NCI-H2171 (cell line): Measurements from ENCODE around the gene CDC37L1.

Experiments
- DNase-seq: peaks from one replicate; lab custom pipeline; 2025; lab: John Stamatoyannopoulos, UW

The CDC37L1 gene

GRCh38 chr9:4668604-4669003, 10.8 kb upstream of the CDC37L1 start:
- DNase-seq = no peak

GRCh38 chr9:4669890-4670289, 9.5 kb upstream of the CDC37L1 start:
- DNase-seq = no peak

- DNase-seq = no peak
These were observed 8.8 kb upstream of the CDC37L1 start for GRCh38 chr9:4670591-4670990.

- DNase-seq = no peak
These were observed 7.6 kb upstream of the CDC37L1 start for GRCh38 chr9:4671737-4672136.

GRCh38 chr9:4674783-4675182, 4.6 kb upstream of the CDC37L1 start:
- no peak for DNase-seq

GRCh38 chr9:4677392-4677791, 2.0 kb upstream of the CDC37L1 start:
- DNase-seq = no peak

- DNase-seq = peak; percentile 41
These were observed 596 bp upstream of the CDC37L1 start for GRCh38 chr9:4678679-4679267.

GRCh38 chr9:4680173-4680525, 780 bp downstream of the CDC37L1 start:
- no peak for DNase-seq

GRCh38 chr9:4680750-4681149, 1.4 kb downstream of the CDC37L1 start:
- no peak for DNase-seq

GRCh38 chr9:4684820-4685219, 5.5 kb downstream of the CDC37L1 start:
- no peak for DNase-seq

- DNase-seq = no peak
These were observed 6.7 kb downstream of the CDC37L1 start for GRCh38 chr9:4686112-4686511.

GRCh38 chr9:4686584-4686983, 7.2 kb downstream of the CDC37L1 start:
- no peak for DNase-seq

GRCh38 chr9:4689021-4689420, 9.7 kb downstream of the CDC37L1 start:
- no peak for DNase-seq

- no peak for DNase-seq
These were observed 10.3 kb downstream of the CDC37L1 start for GRCh38 chr9:4689687-4690104.

- DNase-seq = no peak
These were observed 10.8 kb downstream of the CDC37L1 start for GRCh38 chr9:4690144-4690543.

- DNase-seq = no peak
These were observed 12.4 kb downstream of the CDC37L1 start for GRCh38 chr9:4691795-4692194.

- no peak for DNase-seq
These were observed 20.7 kb downstream of the CDC37L1 start for GRCh38 chr9:4700091-4700490.

GRCh38 chr9:4700932-4701331, 21.6 kb downstream of the CDC37L1 start:
- DNase-seq = no peak

GRCh38 chr9:4701526-4701925, 22.2 kb downstream of the CDC37L1 start:
- no peak for DNase-seq

GRCh38 chr9:4704129-4704528, 24.8 kb downstream of the CDC37L1 start:
- no peak for DNase-seq

GRCh38 chr9:4706021-4706420, 26.7 kb downstream of the CDC37L1 start:
- DNase-seq = no peak

GRCh38 chr9:4706971-4707622, 27.7 kb downstream of the CDC37L1 start:
- no peak for DNase-seq

GRCh38 chr9:4709380-4709779, 30.0 kb downstream of the CDC37L1 start:
- no peak for DNase-seq

- DNase-seq = no peak
These were observed 34.5 kb downstream of the CDC37L1 start for GRCh38 chr9:4713849-4714248.
